GM13976 (cell line): ENCODE results near the gene GH1.

Source experiments
- DNase-seq: peaks from one replicate; pipeline ENCODE4 v3.0.0; 2012; ENCODE audit warnings: low spot score
- in situ Hi-C: fragments of 300-500 bp; cut with MboI; formaldehyde crosslinking; loops from one replicate; pipeline ENCODE4 v1.12.0; 2022; ENCODE audit warnings: low sequenced_read_pairs, mixed read lengths, inconsistent platforms; ENCODE audit not compliant: unreplicated experiment
- TF ChIP-seq, protein P1 (sequence below): IDR thresholded peaks from 2 replicates; pipeline ENCODE4 v1.5.1; 2012; ENCODE audit warnings: borderline replicate concordance, mild to moderate bottlenecking; ENCODE audit not compliant: insufficient read depth; ENCODE audit errors: extremely low read depth, missing control alignments, control extremely low read depth

GH1 gene

GRCh38 chr17:63943745-63944144 lies 25.1 kb upstream of the GH1 start:
- in situ Hi-C loops = no loop called here
- TF ChIP-seq, protein P1, sequence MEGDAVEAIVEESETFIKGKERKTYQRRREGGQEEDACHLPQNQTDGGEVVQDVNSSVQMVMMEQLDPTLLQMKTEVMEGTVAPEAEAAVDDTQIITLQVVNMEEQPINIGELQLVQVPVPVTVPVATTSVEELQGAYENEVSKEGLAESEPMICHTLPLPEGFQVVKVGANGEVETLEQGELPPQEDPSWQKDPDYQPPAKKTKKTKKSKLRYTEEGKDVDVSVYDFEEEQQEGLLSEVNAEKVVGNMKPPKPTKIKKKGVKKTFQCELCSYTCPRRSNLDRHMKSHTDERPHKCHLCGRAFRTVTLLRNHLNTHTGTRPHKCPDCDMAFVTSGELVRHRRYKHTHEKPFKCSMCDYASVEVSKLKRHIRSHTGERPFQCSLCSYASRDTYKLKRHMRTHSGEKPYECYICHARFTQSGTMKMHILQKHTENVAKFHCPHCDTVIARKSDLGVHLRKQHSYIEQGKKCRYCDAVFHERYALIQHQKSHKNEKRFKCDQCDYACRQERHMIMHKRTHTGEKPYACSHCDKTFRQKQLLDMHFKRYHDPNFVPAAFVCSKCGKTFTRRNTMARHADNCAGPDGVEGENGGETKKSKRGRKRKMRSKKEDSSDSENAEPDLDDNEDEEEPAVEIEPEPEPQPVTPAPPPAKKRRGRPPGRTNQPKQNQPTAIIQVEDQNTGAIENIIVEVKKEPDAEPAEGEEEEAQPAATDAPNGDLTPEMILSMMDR = no peak

GRCh38 chr17:63942309-63942985 lies 23.8 kb upstream of the GH1 start:
- DNase-seq = no peak
- TF ChIP-seq, protein P1 = no peak
- in situ Hi-C loops = no loop called here

More at GRCh38 chr17:63943745-63944144, 25.1 kb upstream of the GH1 start:
- DNase-seq = no peak

DNA sequence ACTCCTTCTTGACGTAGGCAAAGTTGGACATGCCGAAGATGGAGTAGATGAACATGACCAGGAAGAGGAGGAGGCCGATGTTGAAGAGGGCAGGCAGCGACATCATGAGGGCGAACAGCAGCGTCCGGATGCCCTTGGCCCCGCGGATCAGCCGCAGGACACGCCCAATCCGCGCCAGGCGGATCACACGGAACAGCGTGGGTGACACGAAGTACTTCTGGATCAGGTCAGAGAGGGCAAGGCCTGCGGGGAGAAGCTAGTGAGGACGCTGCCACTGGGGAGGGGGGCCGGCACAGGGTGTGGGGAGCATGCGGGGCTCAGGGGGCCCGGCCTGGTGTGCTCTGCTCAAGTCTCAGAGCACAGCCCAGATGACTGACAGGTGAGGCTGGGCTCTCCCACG lies 23.1 kb upstream of the GH1 start:
- TF ChIP-seq, protein P1 = no peak
- in situ Hi-C loops = no loop called here
- DNase-seq = no peak

- TF ChIP-seq, protein P1 = no peak
- in situ Hi-C loops = no loop called here
- DNase-seq = no peak
Observed at GRCh38 chr17:63941162-63941561, 22.5 kb upstream of the GH1 start.

DNA sequence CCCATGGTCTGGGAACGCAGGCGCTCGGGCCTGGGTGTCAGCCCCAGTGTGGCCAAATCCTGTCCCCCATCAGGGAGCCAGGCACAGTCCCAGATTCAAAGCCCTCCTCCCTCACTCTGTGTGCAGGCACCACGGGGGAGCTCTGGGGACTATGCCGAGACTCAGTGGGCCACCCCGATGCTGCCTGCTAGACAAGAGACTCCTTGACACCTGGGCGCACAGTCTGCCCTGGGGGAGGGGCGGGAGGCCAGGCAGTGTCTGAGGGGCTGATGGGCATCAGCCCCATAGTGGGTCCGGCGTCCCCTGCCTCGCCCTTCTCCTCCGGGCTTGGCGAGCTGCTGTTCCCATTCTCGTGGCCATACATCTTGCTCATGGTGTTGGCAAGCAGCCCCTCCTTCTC lies 21.9 kb upstream of the GH1 start:
- TF ChIP-seq, protein P1 = no peak
- no peak for DNase-seq
- in situ Hi-C loops = no loop called here

DNA sequence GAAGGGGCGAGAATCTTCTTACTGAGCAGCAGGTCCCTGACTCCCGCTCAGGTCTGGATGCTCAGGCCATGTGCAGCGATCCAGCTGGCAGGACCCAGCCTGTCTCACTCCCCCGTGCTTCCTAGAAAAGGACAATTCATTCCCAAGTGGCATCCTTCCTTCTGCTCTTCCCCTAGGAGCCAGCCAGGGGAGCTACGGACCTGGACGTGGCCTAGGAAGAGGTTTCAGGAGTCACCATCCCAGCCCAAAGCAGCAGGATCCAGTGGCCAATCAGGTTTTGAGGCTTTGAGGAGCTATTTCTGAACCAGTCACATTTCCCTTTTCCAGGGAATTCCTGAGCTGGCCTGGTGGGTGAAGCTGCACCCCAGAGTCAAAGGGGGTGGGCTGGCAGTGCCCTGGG lies 21.2 kb upstream of the GH1 start:
- TF ChIP-seq, protein P1 = no peak
- no peak for DNase-seq
- in situ Hi-C loops = no loop called here
